Bronchus fibroblast of lung (primary cell): ENCODE data around the gene SPRR2A. TPM values are rescaled to one million over a fixed set of nuclear protein-coding genes. Genes with fewer than 3 reads are reported as not detected.

Source experiments
- total RNA-seq: library from RNA; depleted of rRNA; stranded (reverse); fragments of >200 nt; gene quantifications from 2 replicates; pipeline ENCODE4 v1.2.3, GENCODE V29; 2015

The SPRR2A gene
- not detected in 2 replicates for total RNA-seq

GRCh38 chr1:153057375-153057774 lies at the start of gene SPRR2A:
Gene SPRR2A, minus strand, starts transcription at chr1:153057512. Its CDS starts 777 bp downstream, at chr1:153056735.

DNA sequence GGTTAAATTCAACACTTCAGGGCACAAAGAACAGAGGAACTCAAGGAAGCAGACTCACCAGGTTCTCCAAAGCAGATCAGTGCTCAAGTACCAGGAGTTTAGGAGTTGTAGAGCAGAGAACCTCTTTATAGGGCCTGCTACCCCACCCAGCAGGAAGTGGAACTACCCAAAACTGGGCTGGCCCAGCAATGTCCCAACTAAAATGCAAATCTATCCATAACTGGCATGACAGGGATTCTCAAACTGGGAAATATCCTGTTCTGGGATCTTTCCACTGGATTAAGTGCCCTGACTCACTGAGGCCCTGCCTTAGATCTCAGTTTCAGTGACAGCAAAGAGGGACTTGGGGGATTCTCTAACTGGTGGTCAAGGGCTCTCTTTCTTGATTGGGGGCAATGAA lies 37.1 kb upstream of the SPRR2A start, which contains the start of gene SPRR2E:
SPRR2E (minus strand) TSS at position 101 of the 400 bp plus-strand sequence. CDS start 775 bp downstream, outside the sequence.

GRCh38 chr1:153071511-153071910 lies 14.2 kb upstream of the SPRR2A start, which contains the start of gene SPRR2B:
Gene SPRR2B, minus strand, starts transcription at chr1:153071611. Its CDS starts 772 bp downstream, at chr1:153070839.

GRCh38 chr1:153040950-153041631 lies 16.2 kb downstream of the SPRR2A start, which contains the start of gene SPRR2D:
Gene SPRR2D, minus strand, starts transcription at chr1:153041120. Its CDS starts 774 bp downstream, at chr1:153040346.

GRCh38 chr1:153030895-153031294 lies 26.4 kb downstream of the SPRR2A start, which contains the start of gene SPRR1B:
Gene SPRR1B, plus strand, starts transcription at chr1:153031203. Its CDS starts 1,143 bp downstream, at chr1:153032346.

Other genes starting within 250 kb of the SPRR2A start
- gene LCE1B, start 245.5 kb downstream of the SPRR2A start, total RNA-seq = not detected in 2 replicates
- not detected in 2 replicates for gene LCE1A, start 230.0 kb downstream of the SPRR2A start, total RNA-seq
- gene LCE6A, start 214.7 kb downstream of the SPRR2A start, total RNA-seq = not detected in 2 replicates
- not detected in 2 replicates for gene LCE7A, start 197.5 kb downstream of the SPRR2A start, total RNA-seq
- gene SMCP, start 179.2 kb downstream of the SPRR2A start, total RNA-seq = not detected in 2 replicates
- not detected in 2 replicates for gene IVL, start 149.0 kb downstream of the SPRR2A start, total RNA-seq
- gene SPRR5, start 110.3 kb downstream of the SPRR2A start, total RNA-seq = not detected in 2 replicates
- gene SPRR4, start 86.9 kb downstream of the SPRR2A start, total RNA-seq = not detected in 2 replicates
- gene SPRR1A, start 73.4 kb downstream of the SPRR2A start, total RNA-seq = not detected in 2 replicates
- not detected in 2 replicates for gene SPRR3, start 55.8 kb downstream of the SPRR2A start, total RNA-seq
- not detected in 2 replicates for gene SPRR1B, start 26.3 kb downstream of the SPRR2A start, total RNA-seq
- gene SPRR2D, start 16.4 kb downstream of the SPRR2A start, total RNA-seq = not detected in 2 replicates
- not detected in 2 replicates for gene SPRR2B, start 14.1 kb upstream of the SPRR2A start, total RNA-seq
- not detected in 2 replicates for gene SPRR2E, start 37.0 kb upstream of the SPRR2A start, total RNA-seq
- not detected in 2 replicates for gene SPRR2F, start 56.0 kb upstream of the SPRR2A start, total RNA-seq
- not detected in 2 replicates for gene SPRR2G, start 93.4 kb upstream of the SPRR2A start, total RNA-seq
- gene LELP1, start 145.9 kb upstream of the SPRR2A start, total RNA-seq = not detected in 2 replicates
- not detected in 2 replicates for gene PRR9, start 160.1 kb upstream of the SPRR2A start, total RNA-seq
- gene LORICRIN, start 202.2 kb upstream of the SPRR2A start, total RNA-seq = not detected in 2 replicates